Measurements from ENCODE around the gene SNCB. TPM values are rescaled to one million over a fixed set of nuclear protein-coding genes. Genes with fewer than 3 reads are reported as not detected.

SNCB gene
- total RNA-seq, 4 donors from 2014 or later: not detected

DNA sequence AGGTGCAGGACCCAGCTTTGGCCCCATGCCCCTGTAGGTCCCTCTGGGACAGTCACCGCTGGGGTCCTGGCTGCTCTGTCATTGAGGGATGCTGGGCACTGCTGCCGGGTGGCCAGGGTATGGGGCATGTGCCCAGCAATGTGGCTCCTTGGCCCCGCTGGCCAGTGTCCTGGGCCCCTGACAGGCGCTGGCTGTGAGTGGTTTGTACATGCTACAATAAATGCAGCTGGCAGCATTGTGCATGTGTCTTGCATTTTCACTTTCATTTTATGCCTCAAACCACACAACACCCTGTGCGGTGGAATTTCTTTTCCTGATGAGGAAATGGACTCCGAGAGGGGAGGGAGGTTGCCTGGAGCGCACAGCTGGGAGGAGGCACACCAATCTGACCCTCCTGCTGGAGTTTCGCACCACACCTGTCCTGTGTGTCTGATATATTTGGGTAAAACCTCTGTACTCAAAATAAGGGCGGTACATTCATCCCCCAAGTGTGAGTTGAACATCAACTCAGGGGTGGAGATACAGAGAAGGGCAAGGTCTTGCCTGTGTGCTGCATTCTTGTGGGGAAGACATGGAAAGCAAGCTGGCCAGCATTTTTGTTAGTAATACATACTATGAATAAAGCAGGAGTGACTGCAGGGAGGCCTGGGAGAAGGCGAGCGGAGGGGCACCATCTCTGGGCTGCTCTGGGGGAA is 28.6 kb upstream of the SNCB start:
- in situ Hi-C loops (cut with MboI; ENCODE audit: low pct_ligation_motif_present in 1 of 4, low pct_unique_long_range_greater_than_20kb in 1 of 4, low sequenced_read_pairs in 3 of 4) (loop anchor here in 3 of 4 donors (25.0 kb wide), 2 partner anchors 253 to 303 kb away; no protein-coding TSS in a partner anchor), intact Hi-C loops (cut with DNase I; ENCODE audit: low total_unique reads) (no loop called here)
- H3K27ac ChIP-seq: peak overlapping the region in 2 of 4 donors; percentile 14 to 15
- peak overlapping the region in 1 of 4 donors; percentile 26 for H3K4me3 ChIP-seq
- no peak for TF ChIP-seq POLR2AphosphoS5 (IDR thresholded peaks at IDR 0.05)
- TF ChIP-seq, protein P1, sequence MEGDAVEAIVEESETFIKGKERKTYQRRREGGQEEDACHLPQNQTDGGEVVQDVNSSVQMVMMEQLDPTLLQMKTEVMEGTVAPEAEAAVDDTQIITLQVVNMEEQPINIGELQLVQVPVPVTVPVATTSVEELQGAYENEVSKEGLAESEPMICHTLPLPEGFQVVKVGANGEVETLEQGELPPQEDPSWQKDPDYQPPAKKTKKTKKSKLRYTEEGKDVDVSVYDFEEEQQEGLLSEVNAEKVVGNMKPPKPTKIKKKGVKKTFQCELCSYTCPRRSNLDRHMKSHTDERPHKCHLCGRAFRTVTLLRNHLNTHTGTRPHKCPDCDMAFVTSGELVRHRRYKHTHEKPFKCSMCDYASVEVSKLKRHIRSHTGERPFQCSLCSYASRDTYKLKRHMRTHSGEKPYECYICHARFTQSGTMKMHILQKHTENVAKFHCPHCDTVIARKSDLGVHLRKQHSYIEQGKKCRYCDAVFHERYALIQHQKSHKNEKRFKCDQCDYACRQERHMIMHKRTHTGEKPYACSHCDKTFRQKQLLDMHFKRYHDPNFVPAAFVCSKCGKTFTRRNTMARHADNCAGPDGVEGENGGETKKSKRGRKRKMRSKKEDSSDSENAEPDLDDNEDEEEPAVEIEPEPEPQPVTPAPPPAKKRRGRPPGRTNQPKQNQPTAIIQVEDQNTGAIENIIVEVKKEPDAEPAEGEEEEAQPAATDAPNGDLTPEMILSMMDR (IDR thresholded peaks at IDR 0.05): no peak
- TF ChIP-seq POLR2A (IDR thresholded peaks at IDR 0.05): no peak
- no peak for TF ChIP-seq EP300 (IDR thresholded peaks at IDR 0.05; ENCODE audit: low read depth)
- H3K9me3 ChIP-seq: no peaks in the 10 kb centered on the region
- H3K4me1 ChIP-seq: peaks cover 0 to 17% (median 12%) of the 10 kb centered on the region in 4 donors
- H3K27me3 ChIP-seq: peaks cover 7% of the 10 kb centered on the region
- DNase-seq: peak; percentile 46
- H3K36me3 ChIP-seq: no peaks in the 10 kb centered on the region
- 43% methylated on average over 11 of the region's 11 CpGs; no CpG with 5 or more reads in 1 of the 2 donors for WGBS, 2 donors (ENCODE audit: low coverage in 1 of 2)

DNA sequence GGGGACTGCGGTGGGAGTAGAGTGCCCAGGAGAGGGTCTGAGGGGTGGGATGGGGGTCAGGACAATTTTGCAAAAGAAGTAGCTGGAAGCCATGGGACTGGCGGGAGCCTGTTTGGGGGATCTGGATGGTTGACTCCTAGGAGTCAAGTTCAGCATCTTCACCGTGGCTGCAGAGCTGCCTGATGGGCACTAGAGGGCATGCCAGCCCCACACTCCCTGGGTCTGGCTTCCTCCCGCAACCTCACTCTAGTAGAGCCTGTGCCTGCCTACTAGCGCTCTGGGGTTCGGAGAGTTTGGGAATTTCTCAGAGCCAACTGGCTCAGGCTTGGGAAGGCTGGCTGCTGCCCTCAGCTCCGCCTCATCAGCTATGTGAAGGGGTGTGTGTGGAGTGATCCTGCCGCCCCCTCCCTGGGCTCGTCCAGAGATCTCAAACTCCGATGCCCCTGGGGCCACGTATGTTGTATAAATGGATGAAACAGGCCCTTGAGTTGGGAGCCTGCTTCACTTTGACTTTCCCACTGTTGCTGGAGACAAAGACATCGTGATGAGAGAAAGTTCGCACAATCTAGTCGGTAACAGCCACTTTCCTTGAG is 27.8 kb upstream of the SNCB start:
- Histone ChIP-seq H3K27ac (no peak overlapping the region), H3K36me3 (no peaks in the 10 kb centered on the region), H3K9me3 (no peaks in the 10 kb centered on the region), H3K4me1 (peaks cover 0 to 17% (median 12%) of the 10 kb centered on the region in 4 donors), H3K4me3 (no peak overlapping the region), H3K27me3 (peaks cover 7% of the 10 kb centered on the region)
- TF ChIP-seq POLR2AphosphoS5 (IDR thresholded peaks at IDR 0.05): no peak
- TF ChIP-seq POLR2A (IDR thresholded peaks at IDR 0.05): no peak
- TF ChIP-seq, protein P1 (IDR thresholded peaks at IDR 0.05): peak; percentile 67 to 87 (median 73)
- peak; percentile 67 for DNase-seq
- intact Hi-C loops (cut with DNase I; ENCODE audit: low total_unique reads): no loop called here
- in situ Hi-C loops (cut with MboI; ENCODE audit: low pct_ligation_motif_present in 1 of 4, low pct_unique_long_range_greater_than_20kb in 1 of 4, low sequenced_read_pairs in 3 of 4): loop anchor here in 3 of 4 donors (25.0 kb wide), 2 partner anchors 254 to 304 kb away; no protein-coding TSS in a partner anchor
- WGBS, 2 donors (ENCODE audit: low coverage in 1 of 2): 52 to 75% methylated on average over 1 to 14 of the region's 14 CpGs

DNA sequence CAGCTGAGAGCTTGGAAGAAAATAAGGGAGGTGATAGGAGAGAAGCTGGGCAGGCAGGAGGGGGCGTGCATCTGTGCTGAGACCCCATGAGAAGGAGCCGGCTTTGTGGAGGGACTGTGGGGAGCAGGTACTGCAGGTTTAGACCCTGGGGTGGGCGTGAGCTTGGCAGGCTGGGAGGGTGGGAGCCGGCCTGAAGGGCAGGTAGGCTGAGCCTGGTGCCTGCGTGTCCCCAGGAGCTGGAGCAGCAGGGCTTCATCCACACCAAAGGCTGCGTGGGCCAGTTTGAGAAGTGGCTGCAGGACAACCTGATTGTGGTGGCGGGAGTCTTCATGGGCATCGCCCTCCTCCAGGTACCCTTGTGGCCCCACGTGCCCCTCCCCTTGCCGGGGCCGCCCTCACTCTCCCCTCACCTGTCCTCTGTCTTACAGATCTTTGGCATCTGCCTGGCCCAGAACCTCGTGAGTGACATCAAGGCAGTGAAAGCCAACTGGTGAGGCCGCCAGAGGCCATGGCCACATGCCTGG is 26.2 kb upstream of the SNCB start:
- Histone ChIP-seq H3K4me3 (no peak overlapping the region), H3K27ac (no peak overlapping the region), H3K27me3 (no peaks in the 10 kb centered on the region), H3K36me3 (no peaks in the 10 kb centered on the region), H3K4me1 (peaks cover 0 to 17% (median 12%) of the 10 kb centered on the region in 4 donors), H3K9me3 (no peaks in the 10 kb centered on the region)
- in situ Hi-C loops (cut with MboI; ENCODE audit: low pct_ligation_motif_present in 1 of 4, low pct_unique_long_range_greater_than_20kb in 1 of 4, low sequenced_read_pairs in 3 of 4) (loop anchor here in 3 of 4 donors (25.0 kb wide), 2 partner anchors 256 to 306 kb away; no protein-coding TSS in a partner anchor), intact Hi-C loops (cut with DNase I; ENCODE audit: low total_unique reads) (no loop called here)
- DNase-seq: no peak
- TF ChIP-seq, protein P1 (IDR thresholded peaks at IDR 0.05): no peak
- no peak for TF ChIP-seq POLR2AphosphoS5 (IDR thresholded peaks at IDR 0.05)
- no peak for TF ChIP-seq EP300 (IDR thresholded peaks at IDR 0.05; ENCODE audit: low read depth)
- no peak for TF ChIP-seq POLR2A (IDR thresholded peaks at IDR 0.05)
- WGBS, 2 donors (ENCODE audit: low coverage in 1 of 2): 91 to 100% methylated on average over 2 to 13 of the region's 13 CpGs

DNA sequence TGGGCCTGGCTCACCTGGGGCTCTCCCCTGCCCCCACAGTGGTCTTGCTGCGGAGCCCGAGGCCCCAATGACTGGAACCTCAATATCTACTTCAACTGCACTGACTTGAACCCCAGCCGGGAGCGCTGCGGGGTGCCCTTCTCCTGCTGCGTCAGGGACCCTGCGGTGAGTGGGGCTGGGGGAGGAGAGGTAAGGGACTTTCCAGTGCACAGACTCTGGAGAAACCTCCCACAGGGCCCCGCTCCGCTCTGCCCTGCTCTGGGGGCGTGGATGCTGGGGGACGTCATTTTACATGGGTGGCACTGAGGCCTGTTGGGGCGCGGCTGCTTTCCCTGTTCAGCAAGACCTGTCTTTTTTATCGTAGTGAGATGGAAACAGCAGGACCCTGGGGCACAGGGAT is 24.5 kb upstream of the SNCB start:
- 79% methylated on average over 14 of the region's 14 CpGs; no CpG with 5 or more reads in 1 of the 2 donors for WGBS, 2 donors (ENCODE audit: low coverage in 1 of 2)
- TF ChIP-seq, protein P1 (IDR thresholded peaks at IDR 0.05): no peak
- Histone ChIP-seq H3K36me3 (no peaks in the 10 kb centered on the region), H3K4me1 (peaks cover 0 to 14% (median 10%) of the 10 kb centered on the region in 4 donors), H3K27me3 (no peaks in the 10 kb centered on the region), H3K4me3 (no peak overlapping the region), H3K9me3 (no peaks in the 10 kb centered on the region), H3K27ac (no peak overlapping the region)
- intact Hi-C loops (cut with DNase I; ENCODE audit: low total_unique reads) (no loop called here), in situ Hi-C loops (cut with MboI; ENCODE audit: low pct_ligation_motif_present in 1 of 4, low pct_unique_long_range_greater_than_20kb in 1 of 4, low sequenced_read_pairs in 3 of 4) (loop anchor here in 3 of 4 donors (25.0 kb wide), 2 partner anchors 257 to 307 kb away; no protein-coding TSS in a partner anchor)
- DNase-seq: no peak
